Measurements from ENCODE around the gene ATP8A2. TPM values are rescaled to one million over a fixed set of nuclear protein-coding genes. Genes with fewer than 3 reads are reported as not detected.

The ATP8A2 gene
- total RNA-seq, 1 experiment from 2014 or later: 5.2 TPM

GRCh38 chr13:25377244-25377962, 5.6 kb downstream of the ATP8A2 start:
- Mint-ChIP-seq H3K36me3 (no peaks in the 10 kb centered on the region), H3K4me1 (peaks cover 40% of the 10 kb centered on the region), H3K27ac (no peak overlapping the region), H3K4me3 (no peak overlapping the region), H3K9me3 (no peaks in the 10 kb centered on the region), H3K27me3 (ENCODE audit: low read depth) (peaks cover 24% of the 10 kb centered on the region)
- ChIA-PET POLR2A (no interaction called here), CTCF (interaction anchor here (1.3 kb wide), 1 partner anchor 373 kb away, joined by 4 read pairs; no protein-coding TSS in a partner anchor)
- TF ChIP-seq CREB1 (CRISPR knock-in tag; IDR thresholded peaks at IDR 0.05) (no peak), CREM (CRISPR knock-in tag; IDR thresholded peaks at IDR 0.05) (no peak), ZNF263 (CRISPR knock-in tag; IDR thresholded peaks at IDR 0.05; ENCODE audit: low read depth) (no peak), HMGA2 (CRISPR knock-in tag; IDR thresholded peaks at IDR 0.05) (no peak), E2F5 (CRISPR knock-in tag; IDR thresholded peaks at IDR 0.05) (no peak), ZNF423 (CRISPR knock-in tag; IDR thresholded peaks at IDR 0.05) (no peak), NFATC4 (CRISPR knock-in tag; IDR thresholded peaks at IDR 0.05) (no peak), FOXP4 (CRISPR knock-in tag; IDR thresholded peaks at IDR 0.05) (no peak), ZNF317 (CRISPR knock-in tag; IDR thresholded peaks at IDR 0.05; ENCODE audit: borderline replicate concordance, low read depth) (no peak), NR1H2 (CRISPR knock-in tag; IDR thresholded peaks at IDR 0.05) (no peak), ZBTB21 (CRISPR knock-in tag; IDR thresholded peaks at IDR 0.05; ENCODE audit: borderline replicate concordance) (no peak), PRRX2 (CRISPR knock-in tag; IDR thresholded peaks at IDR 0.05) (no peak), RORB (CRISPR knock-in tag; IDR thresholded peaks at IDR 0.05) (no peak)
- DNase-seq (ENCODE audit: low spot score) (no peak), ATAC-seq (no peak)

GRCh38 chr13:25378528-25378927, 6.8 kb downstream of the ATP8A2 start:
- Mint-ChIP-seq H3K27ac (no peak overlapping the region), H3K4me1 (peaks cover 30% of the 10 kb centered on the region), H3K27me3 (ENCODE audit: low read depth) (peaks cover 13% of the 10 kb centered on the region), H3K4me3 (no peak overlapping the region), H3K9me3 (no peaks in the 10 kb centered on the region), H3K36me3 (no peaks in the 10 kb centered on the region)
- peak; percentile 26 for ATAC-seq
- CTCF ChIA-PET: interaction anchor here (1.3 kb wide), 1 partner anchor 374 kb away, joined by 4 read pairs; no protein-coding TSS in a partner anchor
- no peak for DNase-seq (ENCODE audit: low spot score)
- POLR2A ChIA-PET: no interaction called here
- TF ChIP-seq ZNF423 (CRISPR knock-in tag; IDR thresholded peaks at IDR 0.05): no peak
- TF ChIP-seq NR3C1 (CRISPR knock-in tag; conservative IDR thresholded peaks at IDR 0.05; ENCODE audit: low read depth): no peak
- TF ChIP-seq ZBTB21 (CRISPR knock-in tag; IDR thresholded peaks at IDR 0.05; ENCODE audit: borderline replicate concordance): no peak
- no peak for TF ChIP-seq GTF2I (CRISPR knock-in tag; conservative IDR thresholded peaks at IDR 0.05)
- TF ChIP-seq JUN (CRISPR knock-in tag; IDR thresholded peaks at IDR 0.05): no peak
- TF ChIP-seq AR (CRISPR knock-in tag; IDR thresholded peaks at IDR 0.05): no peak

GRCh38 chr13:25379011-25379410, 7.2 kb downstream of the ATP8A2 start:
- H3K4me1 Mint-ChIP-seq: peaks cover 25% of the 10 kb centered on the region
- no peak overlapping the region for H3K27ac Mint-ChIP-seq
- no peak overlapping the region for H3K4me3 Mint-ChIP-seq
- ATAC-seq: no peak
- H3K36me3 Mint-ChIP-seq: no peaks in the 10 kb centered on the region
- ChIA-PET CTCF (interaction anchor here (1.3 kb wide), 1 partner anchor 374 kb away, joined by 4 read pairs; no protein-coding TSS in a partner anchor), POLR2A (no interaction called here)
- H3K27me3 Mint-ChIP-seq (ENCODE audit: low read depth): peaks cover 8% of the 10 kb centered on the region
- no peaks in the 10 kb centered on the region for H3K9me3 Mint-ChIP-seq
- TF ChIP-seq ATF1 (CRISPR knock-in tag; IDR thresholded peaks at IDR 0.05) (no peak), CREM (CRISPR knock-in tag; IDR thresholded peaks at IDR 0.05) (no peak), SOX15 (CRISPR knock-in tag; IDR thresholded peaks at IDR 0.05) (no peak), E2F4 (CRISPR knock-in tag; IDR thresholded peaks at IDR 0.05; ENCODE audit: borderline replicate concordance, low read depth) (no peak), FOXP4 (CRISPR knock-in tag; IDR thresholded peaks at IDR 0.05) (no peak), GRHL2 (CRISPR knock-in tag; IDR thresholded peaks at IDR 0.05; ENCODE audit: insufficient replicate concordance, severe bottlenecking) (no peak)
- DNase-seq (ENCODE audit: low spot score): no peak

Data from WTC11 (cell line).